Measurements from ENCODE around the gene GABBR1.

- TF ChIP-seq EZH2phosphoT487 (IDR thresholded peaks at IDR 0.05; ENCODE audit: low read depth) (no peak), CTCF (IDR thresholded peaks at IDR 0.05; ENCODE audit: low read depth, low read length) (no peak)
These were observed 22.4 kb downstream of the GABBR1 start for GRCh38 chr6:29610540-29610939.
